ENCODE results near the gene BBS2. TPM values are rescaled to one million over a fixed set of nuclear protein-coding genes. Genes with fewer than 3 reads are reported as not detected.

BBS2 gene
- total RNA-seq, 1 donor from 2014 or later = 32.9 TPM

Other genes starting within 250 kb of the BBS2 start
- gene AMFR, start 94.5 kb downstream of the BBS2 start, total RNA-seq = 220 and 233 TPM in 2 replicates
- 46.5 and 48.6 TPM in 2 replicates for gene NUDT21, start 68.7 kb downstream of the BBS2 start, total RNA-seq
- 68.9 and 79.0 TPM in 2 replicates for gene OGFOD1, start 68.5 kb downstream of the BBS2 start, total RNA-seq
- not detected in 2 replicates for gene MT4, start 45.0 kb upstream of the BBS2 start, total RNA-seq
- not detected in 2 replicates for gene MT3, start 69.5 kb upstream of the BBS2 start, total RNA-seq
- gene MT2A, start 88.6 kb upstream of the BBS2 start, total RNA-seq = 7.1 and 18.6 TPM in 2 replicates
- 24.7 and 26.6 TPM in 2 replicates for gene MT1E, start 105.8 kb upstream of the BBS2 start, total RNA-seq
- gene MT1M, start 112.6 kb upstream of the BBS2 start, total RNA-seq = not detected in 2 replicates
- not detected in 2 replicates for gene MT1A, start 118.6 kb upstream of the BBS2 start, total RNA-seq
- gene MT1B, start 131.9 kb upstream of the BBS2 start, total RNA-seq = not detected in 2 replicates
- gene MT1F, start 137.9 kb upstream of the BBS2 start, total RNA-seq = not detected in 2 replicates
- not detected in 2 replicates for gene MT1G, start 148.0 kb upstream of the BBS2 start, total RNA-seq
- gene MT1H, start 149.8 kb upstream of the BBS2 start, total RNA-seq = not detected in 2 replicates
- 14.8 and 74.1 TPM in 2 replicates for gene MT1X, start 162.4 kb upstream of the BBS2 start, total RNA-seq
- 114 and 151 TPM in 2 replicates for gene NUP93, start 210.1 kb upstream of the BBS2 start, total RNA-seq

Data from myocyte (in vitro differentiated cells).